ENCODE results near the gene HMGCS2.

HMGCS2 gene

GRCh38 chr1:119805746-119806145, 37.0 kb upstream of the HMGCS2 start:
- H3K4me1 ChIP-seq: no peaks in the 10 kb centered on the region
- no peak for TF ChIP-seq CTCF (IDR thresholded peaks at IDR 0.05)
- H3K27ac ChIP-seq: no peak overlapping the region
- no peak for DNase-seq
- H3K4me3 ChIP-seq: no peak overlapping the region
- H3K36me3 ChIP-seq: no peaks in the 10 kb centered on the region
- H3K27me3 ChIP-seq: peaks cover 0 to 12% of the 10 kb centered on the region in 2 donors
- no peaks in the 10 kb centered on the region for H3K9me3 ChIP-seq
- intact Hi-C loops (cut with DNase I; ENCODE audit: low total_unique reads): no loop called here

GRCh38 chr1:119805247-119805646, 36.5 kb upstream of the HMGCS2 start:
- H3K4me3 ChIP-seq: no peak overlapping the region
- peaks cover 0 to 12% of the 10 kb centered on the region in 2 donors for H3K27me3 ChIP-seq
- H3K4me1 ChIP-seq: no peaks in the 10 kb centered on the region
- H3K27ac ChIP-seq: no peak overlapping the region
- H3K9me3 ChIP-seq: no peaks in the 10 kb centered on the region
- DNase-seq: no peak
- intact Hi-C loops (cut with DNase I; ENCODE audit: low total_unique reads): no loop called here
- TF ChIP-seq CTCF (IDR thresholded peaks at IDR 0.05): no peak
- no peaks in the 10 kb centered on the region for H3K36me3 ChIP-seq

GRCh38 chr1:119799599-119800177, 31.0 kb upstream of the HMGCS2 start:
- Histone ChIP-seq H3K4me1 (peaks cover 0 to 2% (median 0%) of the 10 kb centered on the region in 4 donors), H3K4me3 (no peak overlapping the region), H3K27me3 (no peaks in the 10 kb centered on the region), H3K36me3 (no peaks in the 10 kb centered on the region), H3K9me3 (no peaks in the 10 kb centered on the region), H3K27ac (no peak overlapping the region)
- intact Hi-C loops (cut with DNase I; ENCODE audit: low total_unique reads): no loop called here
- DNase-seq: no peak
- no peak for TF ChIP-seq CTCF (IDR thresholded peaks at IDR 0.05)

- no peaks in the 10 kb centered on the region for H3K9me3 ChIP-seq
- H3K4me3 ChIP-seq: no peak overlapping the region
- H3K27me3 ChIP-seq: no peaks in the 10 kb centered on the region
- intact Hi-C loops (cut with DNase I; ENCODE audit: low total_unique reads): no loop called here
- peaks cover 0 to 9% (median 0%) of the 10 kb centered on the region in 4 donors for H3K4me1 ChIP-seq
- no peak for TF ChIP-seq CTCF (IDR thresholded peaks at IDR 0.05)
- no peak for DNase-seq
- no peak overlapping the region for H3K27ac ChIP-seq
- H3K36me3 ChIP-seq: no peaks in the 10 kb centered on the region
Observed at GRCh38 chr1:119799003-119799402, 30.3 kb upstream of the HMGCS2 start.

- no peaks in the 10 kb centered on the region for H3K36me3 ChIP-seq
- intact Hi-C loops (cut with DNase I; ENCODE audit: low total_unique reads): no loop called here
- no peaks in the 10 kb centered on the region for H3K27me3 ChIP-seq
- H3K4me1 ChIP-seq: peaks cover 0 to 9% (median 0%) of the 10 kb centered on the region in 4 donors
- H3K27ac ChIP-seq: no peak overlapping the region
- no peak for DNase-seq
- no peak overlapping the region for H3K4me3 ChIP-seq
- TF ChIP-seq CTCF (IDR thresholded peaks at IDR 0.05): no peak
- no peaks in the 10 kb centered on the region for H3K9me3 ChIP-seq
Observed at GRCh38 chr1:119797606-119798005, 28.9 kb upstream of the HMGCS2 start.

- Histone ChIP-seq H3K9me3 (no peaks in the 10 kb centered on the region), H3K27me3 (no peaks in the 10 kb centered on the region), H3K27ac (no peak overlapping the region), H3K4me3 (no peak overlapping the region), H3K4me1 (peaks cover 0 to 9% (median 0%) of the 10 kb centered on the region in 4 donors), H3K36me3 (no peaks in the 10 kb centered on the region)
- DNase-seq: no peak
- TF ChIP-seq CTCF (IDR thresholded peaks at IDR 0.05): no peak
- intact Hi-C loops (cut with DNase I; ENCODE audit: low total_unique reads): no loop called here
Observed at GRCh38 chr1:119797162-119797561, 28.5 kb upstream of the HMGCS2 start.
